NB4 (cell line): ENCODE results near the gene LCP1.

ENCODE experiments used
- DNase-seq: peaks from one replicate; pipeline ENCODE4 v3.0.0; 2010; ENCODE audit warnings: low read depth
- H3K4me3 ChIP-seq: one replicate; pipeline ENCODE4 v1.5.1; 2011; ENCODE audit warnings: mild to moderate bottlenecking, low read depth, low read length, moderate library complexity
- CTCF ChIP-seq: IDR thresholded peaks from one replicate; pipeline ENCODE4 v1.5.1; 2012; ENCODE audit warnings: low read depth, low read length
- MYC ChIP-seq: IDR thresholded peaks from 2 replicates; pipeline ENCODE4 v1.6.1; 2011; ENCODE audit warnings: low read depth, low read length
- POLR2A ChIP-seq: IDR thresholded peaks from 2 replicates; pipeline ENCODE4 v1.6.1; 2011; ENCODE audit warnings: mild to moderate bottlenecking; ENCODE audit not compliant: insufficient read length; ENCODE audit errors: extremely low read depth
- TF ChIP-seq, protein P1 (sequence below): IDR thresholded peaks from 2 replicates; pipeline ENCODE4 v1.6.1; 2011; ENCODE audit warnings: low read depth, low read length

LCP1 gene

GRCh38 chr13:46114613-46115012 lies 67.4 kb downstream of the LCP1 start:
- TF ChIP-seq MYC (no peak), POLR2A (no peak), CTCF (no peak)
- TF ChIP-seq, protein P1, sequence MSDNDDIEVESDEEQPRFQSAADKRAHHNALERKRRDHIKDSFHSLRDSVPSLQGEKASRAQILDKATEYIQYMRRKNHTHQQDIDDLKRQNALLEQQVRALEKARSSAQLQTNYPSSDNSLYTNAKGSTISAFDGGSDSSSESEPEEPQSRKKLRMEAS = no peak
- H3K4me3 ChIP-seq = no peak overlapping the region
- no peak for DNase-seq

- peak; percentile 68 for DNase-seq
- TF ChIP-seq, protein P1 = peak; percentile 45; the same call in 1 of the 2 replicates
- no peak; the same call in 1 of the 2 replicates for TF ChIP-seq MYC
- H3K4me3 ChIP-seq = no peak overlapping the region
These were observed 68.4 kb downstream of the LCP1 start for GRCh38 chr13:46113596-46113995.

- no peak for DNase-seq
- TF ChIP-seq POLR2A (no peak), MYC (no peak), CTCF (no peak)
- TF ChIP-seq, protein P1 = no peak
- no peak overlapping the region for H3K4me3 ChIP-seq
These were observed 70.8 kb downstream of the LCP1 start for GRCh38 chr13:46111151-46111550.

DNA sequence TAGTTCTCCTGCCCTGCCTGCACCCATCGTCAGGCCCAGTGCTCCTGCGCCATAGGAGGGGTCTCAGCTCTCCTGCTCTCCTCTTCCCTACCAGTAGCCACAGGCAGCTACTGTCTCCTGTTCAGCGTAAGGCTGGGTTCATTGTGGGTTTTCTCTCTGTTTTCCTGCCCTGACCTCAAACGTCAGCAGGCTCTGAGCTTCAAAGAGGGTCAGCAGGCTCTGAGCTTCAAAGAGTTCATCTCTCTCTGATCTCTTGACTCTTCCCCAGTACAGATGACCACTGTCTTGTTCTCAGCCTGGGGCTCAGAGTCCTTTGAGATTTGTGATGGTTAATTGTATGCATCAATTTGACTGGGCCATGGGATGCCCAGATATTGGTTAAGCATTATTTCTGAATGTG lies 72.5 kb downstream of the LCP1 start:
- no peak overlapping the region for H3K4me3 ChIP-seq
- TF ChIP-seq, protein P1 = no peak
- no peak for TF ChIP-seq CTCF
- TF ChIP-seq POLR2A = no peak
- TF ChIP-seq MYC = no peak
- DNase-seq = no peak

GRCh38 chr13:46106839-46107371 lies 75.1 kb downstream of the LCP1 start:
- TF ChIP-seq CTCF = no peak
- TF ChIP-seq, protein P1 = no peak
- TF ChIP-seq MYC = no peak
- TF ChIP-seq POLR2A = no peak
- no peak overlapping the region for H3K4me3 ChIP-seq
- no peak for DNase-seq

DNA sequence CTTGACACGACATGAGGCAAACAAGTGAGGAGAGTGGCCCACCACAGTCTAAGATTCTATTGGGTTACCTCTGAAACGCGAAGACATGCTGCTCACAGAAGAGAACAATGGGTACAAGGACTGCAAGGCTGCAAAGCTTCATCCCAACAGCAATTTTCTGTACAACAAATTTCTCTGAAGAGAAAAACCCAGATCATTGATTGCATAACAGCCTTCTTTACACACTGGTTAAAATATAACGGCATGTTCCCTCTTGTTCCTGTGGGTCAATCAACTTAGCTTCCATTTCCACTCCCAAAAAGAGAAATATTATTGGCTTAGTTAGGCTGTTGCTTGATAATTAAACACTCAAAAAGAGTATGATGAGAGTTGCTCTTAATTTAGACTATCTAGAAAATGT lies 77.1 kb downstream of the LCP1 start, which contains the start of gene CPB2:
CPB2 (minus strand) TSS at position 166 of the 400 bp plus-strand sequence; CDS start at position 142, 24 bp downstream.
- DNase-seq = no peak
- TF ChIP-seq MYC (no peak), CTCF (no peak), POLR2A (no peak)
- TF ChIP-seq, protein P1 = no peak

More for the DNA sequence above, 77.1 kb downstream of the LCP1 start, which contains the start of gene CPB2:
- H3K4me3 ChIP-seq = no peak within 1 kb of the TSS
